Fibroblast of villous mesenchyme (primary cell): ENCODE data around the gene MRPL28. TPM values are rescaled to one million over a fixed set of nuclear protein-coding genes. Genes with fewer than 3 reads are reported as not detected.
A peak's percentile ranks its signal among the peaks of the same experiment; 100 is the strongest.

Experiments
- DNase-seq: peaks from one replicate; pipeline ENCODE4 v3.0.0-alpha.2; 2010; ENCODE audit warnings: low read depth
- H3K4me3 ChIP-seq: 2 replicates; pipeline ENCODE4 v1.5.1; 2011; ENCODE audit warnings: low read depth, mild to moderate bottlenecking, low read length
- CTCF ChIP-seq: IDR thresholded peaks from 2 replicates; pipeline ENCODE4 v1.5.1; 2012; ENCODE audit warnings: low read depth, mild to moderate bottlenecking, low read length; ENCODE audit not compliant: insufficient read depth
- total RNA-seq: library from RNA; depleted of rRNA; stranded (reverse); fragments of >200 nt; gene quantifications from 2 replicates; pipeline ENCODE4 v1.2.3, GENCODE V29; 2012

MRPL28 gene
- total RNA-seq, 1 donor, result 80.3 TPM

DNA sequence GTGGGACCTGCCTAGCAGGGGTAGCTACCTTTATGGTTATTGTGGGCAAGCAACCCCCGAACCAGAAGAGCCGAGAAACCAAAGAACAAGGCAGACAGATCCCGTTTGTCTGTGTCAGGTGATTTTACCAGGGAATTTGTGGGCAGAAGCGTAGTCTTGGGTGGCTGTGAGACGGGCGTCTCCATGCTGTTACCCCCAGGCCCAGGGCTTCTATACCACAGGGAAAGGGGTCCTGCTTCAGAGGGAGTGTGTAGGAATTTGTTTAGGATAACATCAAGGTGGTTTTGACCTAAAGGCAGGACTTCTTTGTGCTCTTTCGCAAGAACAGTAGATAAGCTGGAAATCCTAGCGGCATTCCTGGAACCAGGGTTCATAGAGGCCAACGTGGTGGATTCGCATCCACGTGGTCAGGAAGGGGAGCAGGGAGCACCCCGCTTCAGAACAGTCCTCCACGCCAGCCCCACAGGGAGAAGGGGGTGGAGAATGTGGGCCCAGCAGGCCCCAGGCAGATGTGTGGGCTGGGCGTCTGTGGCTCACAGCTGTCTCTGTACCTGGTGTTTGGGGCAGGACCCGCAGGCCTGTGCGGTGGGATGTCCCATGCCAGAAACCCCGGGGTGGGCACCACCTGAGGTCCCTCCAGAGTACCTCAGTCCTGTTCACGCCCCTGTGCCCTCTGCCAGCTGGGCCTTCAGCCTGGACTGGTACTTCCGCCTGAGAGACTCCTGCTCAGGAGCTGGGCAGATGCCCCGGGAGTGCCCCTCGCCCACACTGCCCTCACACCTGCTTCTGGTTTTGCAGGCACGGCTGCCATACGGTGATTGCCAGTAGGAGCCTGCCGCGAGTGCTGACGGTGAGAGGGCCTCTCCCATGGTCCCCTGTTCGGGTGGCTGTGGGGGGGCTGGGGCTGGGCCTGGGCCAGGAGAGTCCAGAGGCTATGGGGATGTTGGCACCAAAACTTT is 35.5 kb upstream of the MRPL28 start:
- DNase-seq, result peak; percentile 35
- no peak overlapping the region for H3K4me3 ChIP-seq
- no peak for TF ChIP-seq CTCF

DNA sequence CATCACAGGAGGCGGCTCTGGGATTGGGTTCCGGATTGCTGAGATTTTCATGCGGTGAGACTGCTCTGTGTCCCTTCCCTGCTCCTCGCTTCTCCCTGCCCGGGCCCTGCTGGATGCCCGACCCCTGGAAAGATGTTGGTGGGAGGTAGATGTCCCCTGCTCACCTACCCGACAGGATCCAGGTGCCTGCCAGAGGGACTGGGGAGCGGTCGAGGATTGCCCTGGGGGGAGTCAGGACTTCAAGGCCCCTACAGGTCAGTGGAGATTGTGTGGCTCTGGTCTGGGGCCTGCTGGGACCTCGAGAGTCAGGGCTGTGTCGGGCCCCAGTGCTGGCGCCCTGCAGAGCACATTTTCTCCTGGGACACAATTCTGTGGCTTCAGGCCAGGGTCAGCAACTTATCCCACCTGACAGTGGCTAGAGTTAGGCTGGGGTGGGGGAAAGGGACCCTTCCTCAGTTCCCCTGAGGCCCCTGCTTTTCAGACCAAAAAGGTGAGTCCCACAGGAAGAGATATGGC is 34.7 kb upstream of the MRPL28 start:
- no peak for DNase-seq
- H3K4me3 ChIP-seq, result no peak overlapping the region
- no peak for TF ChIP-seq CTCF

- H3K4me3 ChIP-seq, result peak within 1 kb of the TSS; percentile 84
- peak; percentile 94 for DNase-seq
- TF ChIP-seq CTCF, result peak; percentile 31
Observed at GRCh38 chr16:401468-402348, 31.4 kb upstream of the MRPL28 start, which contains the start of gene DECR2. Gene DECR2, plus strand, starts transcription at chr16:401885. Its CDS starts 79 bp downstream, at chr16:401964.

DNA sequence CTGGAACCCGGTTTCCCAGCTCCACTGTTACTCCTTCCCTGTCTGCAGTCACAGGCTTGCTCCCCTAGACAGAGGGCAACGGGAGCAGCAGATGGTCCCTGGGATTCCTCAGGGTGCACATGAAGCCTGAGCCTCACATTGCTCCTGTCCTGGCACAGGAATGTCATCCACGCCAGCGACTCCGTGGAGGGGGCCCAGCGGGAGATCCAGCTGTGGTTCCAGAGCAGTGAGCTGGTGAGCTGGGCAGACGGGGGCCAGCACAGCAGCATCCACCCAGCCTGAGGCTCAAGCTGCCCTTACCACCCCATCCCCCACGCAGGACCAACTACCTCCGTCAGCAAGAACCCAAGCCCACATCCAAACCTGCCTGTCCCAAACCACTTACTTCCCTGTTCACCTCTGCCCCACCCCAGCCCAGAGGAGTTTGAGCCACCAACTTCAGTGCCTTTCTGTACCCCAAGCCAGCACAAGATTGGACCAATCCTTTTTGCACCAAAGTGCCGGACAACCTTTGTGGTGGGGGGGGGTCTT is 29.8 kb upstream of the MRPL28 start:
- no peak overlapping the region for H3K4me3 ChIP-seq
- no peak for DNase-seq
- TF ChIP-seq CTCF, result no peak

DNA sequence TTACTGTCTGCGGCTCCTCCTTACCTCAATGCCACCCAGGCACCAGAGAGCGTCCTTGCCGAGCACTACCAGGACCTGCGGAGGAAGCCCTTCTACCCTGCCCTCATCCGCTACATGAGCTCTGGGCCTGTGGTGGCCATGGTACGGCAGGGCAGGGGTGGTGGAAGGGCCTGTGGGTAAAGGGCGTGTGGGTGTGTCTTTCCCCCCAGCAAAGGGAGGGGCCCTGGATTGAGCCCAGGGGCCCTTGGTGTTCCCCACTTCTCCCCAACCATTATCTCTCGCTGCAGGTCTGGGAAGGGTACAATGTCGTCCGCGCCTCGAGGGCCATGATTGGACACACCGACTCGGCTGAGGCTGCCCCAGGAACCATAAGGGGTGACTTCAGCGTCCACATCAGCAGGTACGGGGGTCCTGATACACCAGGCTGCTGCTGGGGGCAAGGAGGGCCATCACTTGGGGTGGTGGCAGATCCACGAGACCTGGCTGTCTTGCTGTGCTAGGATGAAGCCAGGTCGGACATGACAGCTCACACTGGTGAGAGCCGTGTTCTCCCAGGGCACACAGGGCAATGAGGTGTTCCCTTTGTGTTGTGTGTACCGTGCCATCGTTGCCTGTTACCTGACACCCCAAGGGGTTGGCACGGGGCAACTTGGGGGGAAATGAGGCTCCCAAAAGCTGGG is 29.1 kb upstream of the MRPL28 start:
- H3K4me3 ChIP-seq, result no peak overlapping the region
- no peak for DNase-seq
- TF ChIP-seq CTCF, result no peak
